Umbilical cord (tissue), 2 donors: ENCODE results near the gene MALL. TPM values are rescaled to one million over a fixed set of nuclear protein-coding genes. Genes with fewer than 3 reads are reported as not detected.
"Not testable (repeated sequence)": the region's sequence is repeated elsewhere in the genome, so short reads cannot be mapped to it uniquely, and the experiment has no call there.

ENCODE experiments used
- DNase-seq: peaks from one replicate; pipeline ENCODE4 v3.0.0-alpha.2; 2015; ENCODE audit warnings: low spot score
- total RNA-seq: library from RNA; depleted of rRNA; stranded (reverse); fragments of >200 nt; gene quantifications from one replicate; pipeline ENCODE4 v1.2.3, GENCODE V29; 2014; ENCODE audit warnings: low replicate concordance; ENCODE audit not compliant: insufficient read depth

MALL gene
- total RNA-seq, 1 donor from 2014 or later: 19.3 TPM

- no peak for DNase-seq
Observed at GRCh38 chr2:110099038-110099425, 16.6 kb downstream of the MALL start.

GRCh38 chr2:110097506-110098220 lies 18.0 kb downstream of the MALL start:
- DNase-seq: no peak

GRCh38 chr2:110095994-110096633 lies 19.5 kb downstream of the MALL start:
- no peak for DNase-seq

GRCh38 chr2:110094884-110095534 lies 20.6 kb downstream of the MALL start:
- DNase-seq: not testable (repeated sequence)

DNA sequence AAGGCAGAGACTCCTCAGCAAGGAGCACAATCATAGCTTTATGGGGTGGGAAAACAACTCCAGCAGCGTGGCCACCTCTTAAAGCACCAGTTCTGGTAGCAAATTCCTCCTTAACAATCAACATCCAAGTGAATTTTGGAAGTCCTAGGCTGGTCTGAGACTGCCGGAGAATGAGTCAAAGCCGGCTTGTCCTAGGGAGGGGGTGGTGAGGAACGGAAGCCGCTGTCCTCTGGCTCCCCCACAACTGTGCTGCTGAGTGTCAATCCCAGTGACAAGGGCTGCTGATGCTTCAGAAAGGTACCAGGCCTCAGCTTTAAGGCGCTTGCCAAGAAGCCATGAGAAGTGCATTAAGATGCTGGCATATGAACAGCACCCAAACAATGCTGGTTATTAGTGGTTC lies 21.7 kb downstream of the MALL start:
- DNase-seq: not testable (repeated sequence)

DNA sequence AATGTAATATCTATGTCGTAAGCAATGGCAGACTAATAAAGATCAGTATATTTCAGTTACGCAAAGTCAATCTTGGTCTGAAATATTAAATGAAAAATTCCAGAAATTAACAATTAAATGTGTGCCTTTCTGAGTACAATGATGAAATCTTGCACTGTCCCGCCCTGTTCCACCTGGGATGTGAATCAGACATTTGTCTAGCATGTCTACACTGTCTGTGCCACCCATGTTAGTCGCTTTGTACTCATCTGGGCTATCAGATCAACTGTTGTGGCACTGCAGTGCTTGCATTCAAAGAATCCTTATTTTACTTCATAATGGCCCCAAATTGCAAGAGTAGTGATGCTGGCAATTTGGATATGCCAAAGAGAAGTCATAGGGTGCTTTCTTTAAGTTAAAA lies 25.5 kb downstream of the MALL start:
- not testable (repeated sequence) for DNase-seq

DNA sequence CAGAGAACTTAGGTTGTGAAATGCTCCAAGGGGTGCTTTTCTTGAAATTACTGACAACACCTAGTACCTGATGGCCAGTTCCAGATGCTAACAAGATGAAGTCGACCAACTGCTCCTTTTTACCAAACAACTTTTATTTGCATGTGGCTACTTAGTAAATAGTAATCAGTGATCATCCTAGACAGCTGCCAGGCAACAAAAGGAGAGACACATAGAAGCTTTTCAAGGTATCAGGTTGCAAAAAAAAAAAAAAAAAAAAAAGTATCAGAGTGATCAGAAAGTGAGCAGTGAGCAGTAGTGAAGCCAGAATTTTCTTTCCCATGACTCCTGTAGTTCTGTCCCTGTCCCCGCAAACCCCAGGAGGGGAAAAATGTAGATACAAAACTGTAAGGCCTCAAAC lies 31.9 kb downstream of the MALL start:
- not testable (repeated sequence) for DNase-seq

GRCh38 chr2:110083162-110083561 lies 32.5 kb downstream of the MALL start:
- not testable (repeated sequence) for DNase-seq

- DNase-seq: not testable (repeated sequence)
Observed at GRCh38 chr2:110078104-110078503, 37.5 kb downstream of the MALL start.

DNA sequence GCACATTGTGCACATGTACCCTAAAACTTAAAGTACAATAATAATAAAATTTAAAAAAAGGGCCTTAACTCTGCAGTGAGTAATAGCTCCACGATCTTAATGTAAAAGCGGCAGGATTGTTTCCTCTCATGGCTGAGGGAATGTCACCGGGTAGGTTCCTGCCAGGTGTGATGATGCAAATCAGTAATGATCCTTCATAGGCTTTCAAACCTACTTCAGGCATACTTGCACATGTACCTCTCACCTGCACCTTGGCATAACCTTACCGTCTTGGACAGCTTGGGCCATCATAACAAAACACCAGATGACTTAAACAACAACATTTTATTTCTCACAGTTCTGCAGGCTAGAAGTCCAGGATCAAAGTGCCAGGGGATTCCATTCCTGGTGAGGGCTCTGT lies 39.7 kb downstream of the MALL start:
- not testable (repeated sequence) for DNase-seq

DNA sequence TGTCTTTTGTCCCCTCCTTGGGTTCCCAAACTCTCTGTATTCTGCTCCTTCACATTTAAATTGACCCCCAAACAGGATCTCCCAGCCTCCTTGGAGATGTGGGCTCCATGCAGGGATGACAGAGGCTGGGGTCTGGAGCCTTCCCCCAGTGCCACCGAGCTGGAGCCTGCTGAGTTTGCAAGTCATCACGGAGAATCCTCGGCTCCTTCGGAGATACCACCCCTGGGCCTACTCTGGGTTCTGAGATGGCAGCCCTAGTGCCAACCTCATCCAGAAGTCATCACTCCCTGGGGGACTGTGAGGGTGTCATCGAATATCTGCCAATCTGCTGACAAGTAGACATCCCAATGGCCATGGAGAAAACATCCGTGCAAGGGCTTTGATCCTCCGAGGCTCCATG lies 45.8 kb downstream of the MALL start:
- DNase-seq: not testable (repeated sequence)

DNA sequence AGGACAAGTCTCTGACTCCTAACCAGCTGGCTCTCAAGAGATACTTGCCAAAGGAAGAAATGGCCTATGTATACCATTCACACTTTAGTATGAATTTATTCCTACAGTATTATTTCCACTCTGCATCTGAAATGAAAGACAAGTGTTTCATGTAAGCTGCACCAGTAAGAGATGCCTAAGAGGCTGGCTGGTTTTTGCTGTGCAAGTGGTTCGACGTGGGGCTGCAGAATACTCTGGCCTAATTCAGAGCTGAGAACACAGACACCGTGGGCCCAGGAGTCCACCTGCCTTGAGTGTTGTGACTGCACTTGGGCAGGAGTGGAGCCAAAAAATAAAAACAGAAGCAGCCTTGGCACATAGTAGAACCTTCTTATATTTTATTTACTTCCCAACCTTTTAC lies 47.5 kb downstream of the MALL start:
- not testable (repeated sequence) for DNase-seq

DNA sequence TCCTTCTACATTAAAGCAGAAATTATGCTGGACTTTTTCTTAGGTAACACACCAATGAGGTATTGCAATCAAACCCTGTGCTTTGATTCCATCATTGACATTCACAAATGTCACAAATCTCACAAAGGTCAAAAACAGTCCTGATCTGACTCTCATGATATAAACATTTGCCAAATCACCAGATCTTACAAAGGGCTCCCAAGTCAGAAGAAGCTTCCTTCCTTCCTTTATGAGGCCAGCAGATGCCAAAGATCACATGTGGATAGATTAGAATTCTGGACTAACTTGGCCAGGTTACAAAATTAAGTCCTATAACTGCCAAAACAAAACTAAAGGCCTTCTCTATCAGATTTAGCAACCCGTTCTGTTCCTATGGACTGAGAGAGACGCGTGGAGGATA lies 53.3 kb downstream of the MALL start:
- DNase-seq: not testable (repeated sequence)

- DNase-seq: not testable (repeated sequence)
Observed at GRCh38 chr2:110060550-110060949, 55.1 kb downstream of the MALL start.

DNA sequence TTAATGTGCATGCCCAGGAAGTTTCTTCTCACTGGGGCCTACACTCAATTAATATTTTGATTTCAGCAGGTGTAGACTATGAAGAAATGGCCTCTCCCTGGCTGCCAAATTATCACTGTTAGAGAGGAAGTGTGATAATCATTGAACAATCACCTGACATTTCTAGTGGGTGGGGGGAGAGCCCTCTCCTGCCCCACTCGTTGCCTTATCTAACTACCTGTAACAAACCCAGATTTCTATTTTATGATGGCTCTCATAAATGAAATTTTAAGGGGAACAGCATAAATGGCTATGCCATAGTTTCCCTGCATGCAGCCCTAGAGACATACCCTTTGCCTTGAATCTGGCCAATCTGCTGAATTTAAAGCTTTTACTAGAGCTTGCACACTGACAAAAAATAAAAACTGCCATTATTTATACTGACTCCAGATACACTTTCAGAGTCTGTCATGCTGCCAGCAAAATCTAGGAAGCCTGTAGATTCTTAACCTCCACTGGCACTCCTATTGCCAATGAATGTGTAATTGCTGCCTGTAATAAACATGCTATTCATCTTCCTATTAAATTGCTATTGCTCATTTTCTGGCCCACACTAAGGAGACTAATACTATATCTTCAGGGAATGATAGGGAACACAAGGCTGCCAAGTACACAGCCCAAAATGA lies 55.8 kb downstream of the MALL start:
- not testable (repeated sequence) for DNase-seq

GRCh38 chr2:110059009-110059693 lies 56.5 kb downstream of the MALL start:
- not testable (repeated sequence) for DNase-seq

DNA sequence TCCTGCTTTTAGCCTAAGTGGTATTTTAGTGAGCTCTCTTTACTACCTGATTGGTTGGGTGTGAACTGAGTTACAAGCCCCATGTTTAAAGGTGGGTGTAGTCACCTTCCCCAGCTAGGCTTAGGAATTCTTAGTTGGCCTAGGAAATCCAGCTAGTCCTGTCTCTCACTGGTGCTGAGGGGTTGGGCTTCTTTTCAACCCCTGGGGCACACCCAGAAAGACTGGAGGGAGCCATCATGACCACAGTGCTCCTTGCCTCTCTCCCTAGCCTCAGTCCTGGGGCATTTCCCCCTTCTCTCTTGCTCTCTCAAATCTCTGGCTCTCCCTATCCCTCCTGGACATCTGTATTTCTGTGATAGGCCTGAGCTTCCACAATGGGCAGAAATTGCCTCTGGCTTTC lies 57.6 kb downstream of the MALL start:
- not testable (repeated sequence) for DNase-seq

DNA sequence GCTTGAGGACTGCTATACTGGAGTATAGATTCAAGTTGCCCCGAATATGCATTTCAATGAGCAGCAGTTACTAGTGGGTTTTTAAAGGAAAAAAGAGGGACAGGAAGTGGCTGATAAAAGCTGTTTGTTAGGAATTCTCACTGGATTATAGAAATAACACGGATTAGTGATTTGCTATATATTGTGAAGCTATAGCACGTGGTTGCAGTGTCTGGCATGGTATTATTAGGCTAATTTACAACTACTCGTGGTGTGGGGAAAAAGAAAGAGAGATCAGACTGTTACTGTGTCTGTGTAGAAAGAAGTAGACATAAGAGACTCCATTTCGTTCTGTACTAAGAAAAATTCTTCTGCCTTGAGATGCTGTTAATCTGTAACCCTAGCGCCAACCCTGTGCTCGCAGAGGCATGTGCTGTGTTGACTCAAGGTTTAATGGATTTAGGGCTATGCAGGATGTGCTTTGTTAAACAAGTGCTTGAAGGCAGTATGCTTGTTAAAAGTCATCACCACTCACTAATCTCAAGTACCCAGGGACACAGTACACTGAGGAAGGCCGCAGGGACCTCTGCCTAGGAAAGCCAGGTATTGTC lies 59.7 kb downstream of the MALL start:
- not testable (repeated sequence) for DNase-seq

GRCh38 chr2:110054521-110055407 lies 60.9 kb downstream of the MALL start:
- DNase-seq: peak; percentile 80

- not testable (repeated sequence) for DNase-seq
Observed at GRCh38 chr2:110053688-110054087, 61.9 kb downstream of the MALL start.
